GM12864 (cell line): Measurements from ENCODE around the gene CHCHD6.
A peak's percentile ranks its signal among the peaks of the same experiment; 100 is the strongest.

Experiments
- DNase-seq: peaks from one replicate; pipeline ENCODE4 v3.0.0-alpha.2; 2011; ENCODE audit warnings: low read depth
- H3K4me3 ChIP-seq: 2 replicates; pipeline ENCODE4 v1.5.1; 2011; ENCODE audit warnings: mild to moderate bottlenecking, low read depth, low read length, control low read depth
- CTCF ChIP-seq: IDR thresholded peaks from 2 replicates; pipeline ENCODE4 v1.5.1; 2011; ENCODE audit warnings: low read depth, mild to moderate bottlenecking, moderate library complexity, low read length, control low read depth, inconsistent platforms; ENCODE audit errors: missing control alignments

The CHCHD6 gene

GRCh38 chr3:126692858-126693257 is 11.2 kb upstream of the CHCHD6 start:
- TF ChIP-seq CTCF = no peak
- DNase-seq = no peak

GRCh38 chr3:126693921-126694320 is 10.1 kb upstream of the CHCHD6 start:
- TF ChIP-seq CTCF = no peak
- H3K4me3 ChIP-seq = no peak overlapping the region
- DNase-seq = no peak

More at GRCh38 chr3:126692858-126693257, 11.2 kb upstream of the CHCHD6 start:
- H3K4me3 ChIP-seq = no peak overlapping the region

- DNase-seq = no peak
- no peak for TF ChIP-seq CTCF
- no peak overlapping the region for H3K4me3 ChIP-seq
These were observed 7.3 kb upstream of the CHCHD6 start for GRCh38 chr3:126696701-126697267.

- TF ChIP-seq CTCF = no peak
- no peak for DNase-seq
- no peak overlapping the region for H3K4me3 ChIP-seq
These were observed 5.0 kb upstream of the CHCHD6 start for GRCh38 chr3:126699011-126699410.

- no peak for TF ChIP-seq CTCF
- DNase-seq = no peak
- peak overlapping the region; percentile 64 for H3K4me3 ChIP-seq
These were observed 614 bp downstream of the CHCHD6 start for GRCh38 chr3:126704494-126705214.

DNA sequence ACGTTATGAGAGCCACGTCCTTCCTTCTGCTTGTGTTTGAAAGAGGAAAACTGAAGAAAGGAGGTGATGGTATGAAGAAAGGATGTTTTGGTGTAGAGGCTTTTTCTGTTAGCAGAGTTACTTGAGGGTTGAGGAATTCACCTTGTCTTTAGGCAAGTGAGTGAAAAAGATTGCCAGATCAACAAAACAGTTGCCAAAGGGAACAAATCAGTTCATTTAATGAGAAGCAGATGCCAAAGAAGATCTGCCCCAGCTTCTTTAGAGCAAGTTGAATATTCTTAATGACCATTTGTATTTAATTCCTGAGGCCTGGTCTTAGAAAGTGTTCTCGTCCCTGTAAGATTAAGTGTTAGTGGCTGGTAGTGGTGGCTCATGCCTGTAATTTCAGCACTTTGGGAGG is 2.6 kb downstream of the CHCHD6 start:
- H3K4me3 ChIP-seq = no peak overlapping the region
- no peak for DNase-seq
- TF ChIP-seq CTCF = no peak

- no peak overlapping the region for H3K4me3 ChIP-seq
- no peak for DNase-seq
- no peak for TF ChIP-seq CTCF
These were observed 7.2 kb downstream of the CHCHD6 start for GRCh38 chr3:126711121-126711760.
